Measurements from ENCODE around the gene FAM3C.

DNA sequence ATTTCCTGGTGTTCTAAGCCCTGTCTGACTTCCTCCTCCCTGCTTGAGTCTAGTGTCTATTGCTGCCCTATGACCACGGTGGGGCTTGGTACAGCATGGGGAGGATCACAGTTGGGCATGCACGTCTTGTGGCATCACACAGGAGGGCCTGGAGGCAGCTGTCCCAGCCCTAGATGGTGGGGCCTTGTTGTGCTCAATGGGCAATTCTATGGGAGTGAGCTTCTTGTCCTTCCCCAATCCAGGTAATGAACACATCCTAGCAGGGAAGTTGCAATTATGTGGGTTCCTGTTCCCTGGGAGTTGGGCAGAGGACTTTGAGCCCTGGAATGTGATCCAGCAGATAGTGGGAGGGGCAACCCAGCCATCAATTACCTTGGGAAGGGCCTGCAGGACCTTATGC lies 10.8 kb upstream of the FAM3C start:
- TF ChIP-seq EZH2 (IDR thresholded peaks at IDR 0.05; ENCODE audit: insufficient read depth, poor library complexity, severe bottlenecking) (no peak), EZH2phosphoT487 (IDR thresholded peaks at IDR 0.05; ENCODE audit: insufficient read depth, low read depth) (no peak)
